HCT116 (cell line): ENCODE data around the gene MIA2.

ENCODE experiments used
- CEBPB ChIP-seq: IDR thresholded peaks from 2 replicates; pipeline ENCODE4 v1.6.1; 2012; ENCODE audit warnings: low read depth
- EZH2 ChIP-seq: fragments of 200-600 bp; sonication (generic); IDR thresholded peaks from 2 replicates; pipeline ENCODE4 v1.6.1; 2017; ENCODE audit warnings: antibody characterized with exemption, mixed run types
- EZH2phosphoT487 ChIP-seq: fragments of 200-600 bp; IDR thresholded peaks from 2 replicates; pipeline ENCODE4 v1.6.1; 2018; ENCODE audit warnings: antibody characterized with exemption, borderline replicate concordance
- POLR2A ChIP-seq: IDR thresholded peaks from 2 replicates; pipeline ENCODE4 v1.7.0; 2011; ENCODE audit warnings: borderline replicate concordance; ENCODE audit not compliant: insufficient read depth, insufficient read length; ENCODE audit errors: extremely low read depth
- POLR2AphosphoS5 ChIP-seq: IDR thresholded peaks from 2 replicates; pipeline ENCODE4 v1.6.1; 2011; ENCODE audit warnings: mild to moderate bottlenecking, low read depth, low read length, moderate library complexity
- TF ChIP-seq, protein P1 (sequence below), 3 experiments: fragments of 200-600 bp in 1 of 3; sonication (generic) in 1 of 3; IDR thresholded peaks in 2 of 3; conservative IDR thresholded peaks in 1 of 3; 2 replicates each; pipeline ENCODE4 v1.5.1; 2012 to 2017; ENCODE audit warnings: low read depth in 2 of 3, low read length in 2 of 3, antibody characterized with exemption in 1 of 3, borderline replicate concordance in 1 of 3, control low read depth in 1 of 3, mild to moderate bottlenecking in 1 of 3, mixed read lengths in 1 of 3, mixed run types in 1 of 3, moderate library complexity in 1 of 3; ENCODE audit not compliant: insufficient read depth in 1 of 3
- TF ChIP-seq, protein P2 (sequence below): IDR thresholded peaks from 2 replicates; pipeline ENCODE4 v1.6.1; 2012; ENCODE audit warnings: low read depth
- TF ChIP-seq, protein P3 (sequence below): IDR thresholded peaks from 2 replicates; pipeline ENCODE4 v1.6.1; 2012

DNA sequence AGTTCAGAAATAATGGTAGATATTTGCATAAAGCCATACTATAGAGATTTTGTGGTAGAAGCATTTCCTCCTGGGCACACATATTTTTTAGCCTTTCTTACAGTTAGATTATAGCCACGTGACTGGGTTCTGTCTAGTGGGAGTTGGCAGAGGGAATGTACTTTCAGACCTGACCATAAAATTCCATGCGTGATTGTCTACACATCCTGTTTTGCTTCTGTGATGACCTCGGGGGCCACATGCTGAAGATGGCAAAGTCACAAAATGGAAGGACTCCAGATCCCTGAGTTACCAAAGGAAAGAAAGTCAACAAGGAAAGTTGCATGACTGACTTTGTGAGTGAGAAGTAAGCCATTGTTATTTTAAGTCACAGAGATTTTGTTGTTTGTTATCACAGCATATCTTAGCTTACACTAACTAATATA, 14.6 kb upstream of the MIA2 start:
- no peak for TF ChIP-seq EZH2
- TF ChIP-seq, protein P1, sequence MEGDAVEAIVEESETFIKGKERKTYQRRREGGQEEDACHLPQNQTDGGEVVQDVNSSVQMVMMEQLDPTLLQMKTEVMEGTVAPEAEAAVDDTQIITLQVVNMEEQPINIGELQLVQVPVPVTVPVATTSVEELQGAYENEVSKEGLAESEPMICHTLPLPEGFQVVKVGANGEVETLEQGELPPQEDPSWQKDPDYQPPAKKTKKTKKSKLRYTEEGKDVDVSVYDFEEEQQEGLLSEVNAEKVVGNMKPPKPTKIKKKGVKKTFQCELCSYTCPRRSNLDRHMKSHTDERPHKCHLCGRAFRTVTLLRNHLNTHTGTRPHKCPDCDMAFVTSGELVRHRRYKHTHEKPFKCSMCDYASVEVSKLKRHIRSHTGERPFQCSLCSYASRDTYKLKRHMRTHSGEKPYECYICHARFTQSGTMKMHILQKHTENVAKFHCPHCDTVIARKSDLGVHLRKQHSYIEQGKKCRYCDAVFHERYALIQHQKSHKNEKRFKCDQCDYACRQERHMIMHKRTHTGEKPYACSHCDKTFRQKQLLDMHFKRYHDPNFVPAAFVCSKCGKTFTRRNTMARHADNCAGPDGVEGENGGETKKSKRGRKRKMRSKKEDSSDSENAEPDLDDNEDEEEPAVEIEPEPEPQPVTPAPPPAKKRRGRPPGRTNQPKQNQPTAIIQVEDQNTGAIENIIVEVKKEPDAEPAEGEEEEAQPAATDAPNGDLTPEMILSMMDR (IDR thresholded peaks at IDR 0.05 in 2 of 3, conservative IDR thresholded peaks at IDR 0.05 in 1 of 3; ENCODE audit: borderline replicate concordance in 1 of 3, insufficient read depth in 1 of 3, low read depth in 2 of 3, low read length in 2 of 3), result no peak
- TF ChIP-seq EZH2phosphoT487, result no peak
- TF ChIP-seq, protein P2, sequence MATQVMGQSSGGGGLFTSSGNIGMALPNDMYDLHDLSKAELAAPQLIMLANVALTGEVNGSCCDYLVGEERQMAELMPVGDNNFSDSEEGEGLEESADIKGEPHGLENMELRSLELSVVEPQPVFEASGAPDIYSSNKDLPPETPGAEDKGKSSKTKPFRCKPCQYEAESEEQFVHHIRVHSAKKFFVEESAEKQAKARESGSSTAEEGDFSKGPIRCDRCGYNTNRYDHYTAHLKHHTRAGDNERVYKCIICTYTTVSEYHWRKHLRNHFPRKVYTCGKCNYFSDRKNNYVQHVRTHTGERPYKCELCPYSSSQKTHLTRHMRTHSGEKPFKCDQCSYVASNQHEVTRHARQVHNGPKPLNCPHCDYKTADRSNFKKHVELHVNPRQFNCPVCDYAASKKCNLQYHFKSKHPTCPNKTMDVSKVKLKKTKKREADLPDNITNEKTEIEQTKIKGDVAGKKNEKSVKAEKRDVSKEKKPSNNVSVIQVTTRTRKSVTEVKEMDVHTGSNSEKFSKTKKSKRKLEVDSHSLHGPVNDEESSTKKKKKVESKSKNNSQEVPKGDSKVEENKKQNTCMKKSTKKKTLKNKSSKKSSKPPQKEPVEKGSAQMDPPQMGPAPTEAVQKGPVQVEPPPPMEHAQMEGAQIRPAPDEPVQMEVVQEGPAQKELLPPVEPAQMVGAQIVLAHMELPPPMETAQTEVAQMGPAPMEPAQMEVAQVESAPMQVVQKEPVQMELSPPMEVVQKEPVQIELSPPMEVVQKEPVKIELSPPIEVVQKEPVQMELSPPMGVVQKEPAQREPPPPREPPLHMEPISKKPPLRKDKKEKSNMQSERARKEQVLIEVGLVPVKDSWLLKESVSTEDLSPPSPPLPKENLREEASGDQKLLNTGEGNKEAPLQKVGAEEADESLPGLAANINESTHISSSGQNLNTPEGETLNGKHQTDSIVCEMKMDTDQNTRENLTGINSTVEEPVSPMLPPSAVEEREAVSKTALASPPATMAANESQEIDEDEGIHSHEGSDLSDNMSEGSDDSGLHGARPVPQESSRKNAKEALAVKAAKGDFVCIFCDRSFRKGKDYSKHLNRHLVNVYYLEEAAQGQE, result no peak
- TF ChIP-seq POLR2AphosphoS5, result no peak
- TF ChIP-seq CEBPB, result no peak
- no peak for TF ChIP-seq POLR2A
- TF ChIP-seq, protein P3, sequence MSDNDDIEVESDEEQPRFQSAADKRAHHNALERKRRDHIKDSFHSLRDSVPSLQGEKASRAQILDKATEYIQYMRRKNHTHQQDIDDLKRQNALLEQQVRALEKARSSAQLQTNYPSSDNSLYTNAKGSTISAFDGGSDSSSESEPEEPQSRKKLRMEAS, result 0 out of 2 replicates have a peak, but pooled peaks have one; percentile 33
